Brain microvascular endothelial cell (primary cell): ENCODE data around the gene GANAB.

Source experiments
- DNase-seq: peaks from one replicate; pipeline ENCODE4 v3.0.0-alpha.2; 2020
- H3K27ac ChIP-seq: fragments of 250-450 bp; sonication (Bioruptor Pico); 2 replicates; pipeline ENCODE4 v1.5.1; 2020; ENCODE audit warnings: mild to moderate bottlenecking, moderate library complexity
- H3K27me3 ChIP-seq: fragments of 250-450 bp; sonication (Bioruptor Pico); replicated peaks from 2 replicates; pipeline ENCODE4 v1.5.1; 2020; ENCODE audit warnings: mild to moderate bottlenecking
- H3K36me3 ChIP-seq: fragments of 250-450 bp; sonication (Bioruptor Pico); replicated peaks from 2 replicates; pipeline ENCODE4 v1.5.1; 2020; ENCODE audit warnings: mild to moderate bottlenecking
- H3K4me3 ChIP-seq: 2 replicates; pipeline ENCODE4 v1.5.1; 2011; ENCODE audit warnings: low read depth, mild to moderate bottlenecking, control low read depth, low read length, moderate library complexity
- in situ Hi-C: cut with HindIII; loops from 2 replicates; pipeline ENCODE4 v1.10.0; 2017; ENCODE audit warnings: low sequenced_read_pairs, low pct_ligation_motif_present
- TF ChIP-seq, protein P1 (sequence below): IDR thresholded peaks from 2 replicates; pipeline ENCODE4 v1.5.1; 2011; ENCODE audit warnings: low read depth, mild to moderate bottlenecking, moderate library complexity, low read length, control low read depth, inconsistent platforms; ENCODE audit errors: missing control alignments

The GANAB gene

DNA sequence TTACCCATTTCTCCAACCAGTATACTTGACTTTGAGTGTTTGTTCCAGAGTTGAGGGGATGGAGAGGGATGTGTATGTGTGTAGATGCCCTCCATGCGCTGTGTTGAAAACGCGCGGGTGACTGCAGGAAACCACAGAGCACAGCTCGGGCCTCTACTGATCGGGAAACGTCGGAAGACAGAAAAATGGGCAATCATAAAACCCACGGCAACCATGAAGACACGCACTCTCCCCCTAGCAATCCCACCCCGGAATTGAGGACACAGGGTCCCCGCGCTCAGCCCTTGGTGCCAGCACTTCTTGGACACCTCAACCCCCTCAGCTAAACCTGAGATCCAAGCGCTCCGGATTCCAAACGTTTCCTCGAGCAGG is 24.8 kb upstream of the GANAB start:
- H3K27me3 ChIP-seq: no peaks in the 10 kb centered on the region
- peak; percentile 28 for DNase-seq
- in situ Hi-C loops: no loop called here
- TF ChIP-seq, protein P1, sequence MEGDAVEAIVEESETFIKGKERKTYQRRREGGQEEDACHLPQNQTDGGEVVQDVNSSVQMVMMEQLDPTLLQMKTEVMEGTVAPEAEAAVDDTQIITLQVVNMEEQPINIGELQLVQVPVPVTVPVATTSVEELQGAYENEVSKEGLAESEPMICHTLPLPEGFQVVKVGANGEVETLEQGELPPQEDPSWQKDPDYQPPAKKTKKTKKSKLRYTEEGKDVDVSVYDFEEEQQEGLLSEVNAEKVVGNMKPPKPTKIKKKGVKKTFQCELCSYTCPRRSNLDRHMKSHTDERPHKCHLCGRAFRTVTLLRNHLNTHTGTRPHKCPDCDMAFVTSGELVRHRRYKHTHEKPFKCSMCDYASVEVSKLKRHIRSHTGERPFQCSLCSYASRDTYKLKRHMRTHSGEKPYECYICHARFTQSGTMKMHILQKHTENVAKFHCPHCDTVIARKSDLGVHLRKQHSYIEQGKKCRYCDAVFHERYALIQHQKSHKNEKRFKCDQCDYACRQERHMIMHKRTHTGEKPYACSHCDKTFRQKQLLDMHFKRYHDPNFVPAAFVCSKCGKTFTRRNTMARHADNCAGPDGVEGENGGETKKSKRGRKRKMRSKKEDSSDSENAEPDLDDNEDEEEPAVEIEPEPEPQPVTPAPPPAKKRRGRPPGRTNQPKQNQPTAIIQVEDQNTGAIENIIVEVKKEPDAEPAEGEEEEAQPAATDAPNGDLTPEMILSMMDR: no peak
- peak overlapping the region; percentile 85 for H3K4me3 ChIP-seq
- peak overlapping the region; percentile 78 for H3K27ac ChIP-seq
- peaks cover 13% of the 10 kb centered on the region for H3K36me3 ChIP-seq

DNA sequence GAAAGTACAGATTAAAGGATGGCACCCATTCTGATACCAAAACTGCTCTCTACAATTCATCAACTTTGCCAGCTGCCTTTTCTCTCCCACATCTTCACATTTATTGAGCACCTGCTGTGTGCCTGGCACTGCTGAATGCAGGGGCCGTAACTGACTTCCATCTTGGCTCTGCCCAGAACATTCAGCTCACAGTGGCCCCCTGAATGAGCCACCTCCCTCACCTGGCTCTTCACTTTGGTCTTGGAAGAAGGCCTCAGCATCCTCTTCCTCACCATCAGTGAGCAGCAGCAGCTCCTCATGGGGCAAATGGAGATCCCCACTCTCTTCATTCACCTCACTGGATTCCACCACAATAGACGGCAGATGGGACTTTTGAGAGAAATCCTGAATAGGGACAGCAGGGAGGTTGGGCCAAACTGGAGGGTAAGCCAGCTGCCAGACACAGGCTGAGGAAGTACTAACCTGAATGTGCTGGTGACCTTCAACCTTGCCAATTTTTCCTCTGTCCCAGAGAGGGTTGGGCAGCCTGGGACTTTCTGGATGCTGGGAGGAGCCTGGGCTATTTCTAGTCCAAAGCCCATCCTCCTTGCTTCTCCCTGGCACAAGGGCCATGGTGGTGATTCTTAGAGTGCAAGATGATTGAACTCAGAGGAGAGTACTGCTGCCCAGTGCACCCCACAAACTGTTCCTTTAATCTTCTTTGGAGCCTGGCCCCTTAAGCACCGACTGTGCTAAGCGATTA is 23.2 kb upstream of the GANAB start:
- TF ChIP-seq, protein P1: no peak
- Histone ChIP-seq H3K27ac (no peak overlapping the region), H3K36me3 (peaks cover 10% of the 10 kb centered on the region), H3K4me3 (no peak overlapping the region), H3K27me3 (no peaks in the 10 kb centered on the region)
- DNase-seq: no peak
- in situ Hi-C loops: no loop called here

DNA sequence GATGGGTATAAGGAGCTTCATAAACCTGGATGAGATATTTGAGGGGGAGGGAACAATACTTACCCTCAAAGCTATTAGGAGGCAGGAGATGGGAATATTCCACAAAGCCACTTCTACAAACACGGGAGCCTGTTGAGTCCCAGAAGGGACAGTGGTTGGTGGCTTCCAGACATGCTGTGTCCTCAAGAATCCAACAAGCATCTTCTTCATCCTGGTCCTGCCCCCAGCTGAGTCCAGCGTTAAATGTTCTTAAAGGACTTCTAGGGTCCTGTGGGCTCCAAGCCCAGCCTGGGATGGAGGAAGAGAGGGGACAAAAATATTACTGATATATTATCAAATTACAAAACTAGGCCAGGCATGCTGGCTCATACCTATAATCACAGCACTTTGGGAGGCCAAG is 21.0 kb upstream of the GANAB start:
- in situ Hi-C loops: no loop called here
- TF ChIP-seq, protein P1: no peak
- H3K36me3 ChIP-seq: peaks cover 19% of the 10 kb centered on the region
- no peaks in the 10 kb centered on the region for H3K27me3 ChIP-seq
- H3K4me3 ChIP-seq: no peak overlapping the region
- no peak for DNase-seq
- H3K27ac ChIP-seq: no peak overlapping the region

DNA sequence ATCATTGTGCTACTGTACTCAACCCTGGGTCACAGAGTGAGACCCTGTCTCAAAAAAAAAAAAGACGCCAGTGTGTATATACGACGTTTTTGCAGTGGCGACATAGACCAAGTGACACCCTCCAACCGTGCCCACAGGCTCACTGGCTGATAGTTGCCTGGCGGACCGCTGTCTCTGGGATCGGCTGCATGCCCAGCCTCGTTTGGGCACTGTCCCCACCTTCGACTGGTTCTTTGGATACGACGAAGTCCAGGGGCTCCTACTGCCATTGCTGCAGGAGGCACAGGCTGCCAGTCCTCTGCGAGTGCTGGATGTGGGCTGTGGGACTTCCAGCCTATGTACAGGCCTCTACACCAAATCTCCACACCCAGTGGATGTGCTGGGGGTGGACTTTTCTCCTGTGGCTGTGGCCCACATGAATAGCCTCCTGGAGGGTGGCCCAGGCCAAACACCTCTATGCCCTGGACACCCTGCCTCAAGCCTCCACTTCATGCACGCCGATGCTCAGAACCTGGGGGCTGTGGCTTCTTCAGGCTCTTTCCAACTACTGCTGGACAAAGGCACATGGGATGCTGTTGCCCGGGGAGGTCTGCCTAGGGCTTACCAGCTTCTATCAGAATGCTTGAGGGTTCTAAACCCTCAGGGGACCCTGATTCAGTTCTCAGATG is 20.0 kb upstream of the GANAB start:
- no peak for DNase-seq
- TF ChIP-seq, protein P1: no peak
- H3K4me3 ChIP-seq: peak overlapping the region; percentile 92
- no peaks in the 10 kb centered on the region for H3K27me3 ChIP-seq
- in situ Hi-C loops: no loop called here
- H3K27ac ChIP-seq: no peak overlapping the region
- peaks cover 21% of the 10 kb centered on the region for H3K36me3 ChIP-seq

DNA sequence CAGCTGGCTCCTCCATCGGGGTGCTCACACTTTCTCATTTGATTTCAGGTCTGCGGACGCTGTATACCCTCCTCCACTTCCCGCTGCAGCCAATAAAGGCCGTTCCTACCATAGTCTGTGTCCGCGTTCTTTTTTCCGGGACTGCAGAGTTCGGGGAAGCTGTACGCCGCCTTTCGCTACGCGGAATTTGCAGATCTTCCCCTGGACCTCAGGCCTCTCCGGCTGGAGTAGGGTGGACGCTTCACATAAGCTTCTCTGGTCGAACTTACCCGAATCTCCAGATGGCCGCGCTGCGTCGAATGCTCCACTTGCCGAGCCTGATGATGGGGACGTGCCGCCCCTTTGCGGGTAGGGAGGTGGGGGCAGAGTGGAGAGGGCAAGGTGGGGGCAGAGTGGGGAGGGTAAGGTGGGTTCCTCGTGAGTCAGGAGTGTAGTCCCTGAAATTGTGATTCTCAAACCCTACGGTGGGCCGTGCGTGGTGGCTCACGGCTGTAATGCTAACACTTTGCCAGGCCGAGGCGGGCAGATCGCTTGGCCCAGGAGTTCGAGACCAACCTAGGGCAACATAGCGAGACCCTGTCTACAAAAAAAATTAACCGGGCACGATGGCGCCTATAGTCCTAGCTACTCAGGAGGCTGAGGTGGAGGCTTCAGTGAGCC is 19.3 kb upstream of the GANAB start:
- in situ Hi-C loops: no loop called here
- TF ChIP-seq, protein P1: no peak
- H3K4me3 ChIP-seq: peak overlapping the region; percentile 92
- DNase-seq: peak; percentile 52
- H3K27ac ChIP-seq: peak overlapping the region; percentile 69
- peaks cover 21% of the 10 kb centered on the region for H3K36me3 ChIP-seq
- no peaks in the 10 kb centered on the region for H3K27me3 ChIP-seq
